Liver (tissue), 9 donors: Measurements from ENCODE around the gene WDR77. TPM values are rescaled to one million over a fixed set of nuclear protein-coding genes. Genes with fewer than 3 reads are reported as not detected.

Experiments used
- DNase-seq: peaks from one replicate; pipeline ENCODE4 v3.0.0-alpha.2; 2017; ENCODE audit warnings: low spot score
- H3K27ac ChIP-seq, 2 donors: one replicate each; pipeline ENCODE4 v1.7.0; 2013; ENCODE audit warnings: inconsistent platforms in 2 of 2, low read length in 2 of 2, control low read depth in 1 of 2, low read depth in 1 of 2, mild to moderate bottlenecking in 1 of 2
- H3K27me3 ChIP-seq, 4 donors: one replicate each; pipeline versions ENCODE4 v1.6.1 to v1.7.0; 2013; ENCODE audit warnings: low read length in 3 of 4, inconsistent platforms in 1 of 4, mild to moderate bottlenecking in 1 of 4, moderate library complexity in 1 of 4; ENCODE audit not compliant: control insufficient read depth in 4 of 4, insufficient read depth in 4 of 4
- H3K36me3 ChIP-seq, 4 donors: one replicate each; pipeline versions ENCODE4 v1.6.1 to v1.7.0; 2013; ENCODE audit warnings: low read length in 3 of 4, mild to moderate bottlenecking in 3 of 4, low read depth in 1 of 4, moderate library complexity in 1 of 4; ENCODE audit not compliant: control insufficient read depth in 4 of 4, insufficient read depth in 3 of 4
- H3K4me1 ChIP-seq, 4 donors: one replicate each; pipeline versions ENCODE4 v1.6.1 to v1.7.0; 2013; ENCODE audit warnings: low read length in 3 of 4, mild to moderate bottlenecking in 3 of 4, moderate library complexity in 1 of 4; ENCODE audit not compliant: control insufficient read depth in 4 of 4, insufficient read depth in 4 of 4
- H3K4me3 ChIP-seq, 3 donors: one replicate each; pipeline versions ENCODE4 v1.6.1 to v1.7.0; 2013; ENCODE audit warnings: low read length in 3 of 3, control low read depth in 1 of 3, low read depth in 1 of 3, mild to moderate bottlenecking in 1 of 3
- H3K9ac ChIP-seq, 2 donors: one replicate each; pipeline ENCODE4 v1.7.0; 2013; ENCODE audit warnings: low read length in 2 of 2, mild to moderate bottlenecking in 2 of 2, moderate library complexity in 2 of 2, control low read depth in 1 of 2, low read depth in 1 of 2
- H3K9me3 ChIP-seq, 4 donors: one replicate each; pipeline versions ENCODE4 v1.6.1 to v1.7.0; 2013; ENCODE audit warnings: low read length in 3 of 4; ENCODE audit not compliant: control insufficient read depth in 4 of 4
- CTCF ChIP-seq: fragments of 150-350 bp; IDR thresholded peaks from 2 replicates; pipeline ENCODE4 v1.5.1; 2017; ENCODE audit warnings: improper control_type of control experiment, low read depth, low read length; ENCODE audit not compliant: missing input control
- EGR1 ChIP-seq, 2 donors: IDR thresholded peaks; 2 replicates each; pipeline ENCODE4 v1.6.1; 2016 to 2018; ENCODE audit warnings: antibody characterized with exemption in 2 of 2, low read depth in 2 of 2
- FOXA2 ChIP-seq: IDR thresholded peaks from 2 replicates; pipeline ENCODE4 v1.6.1; 2016; ENCODE audit warnings: antibody characterized with exemption
- HNF4A ChIP-seq, 2 donors: conservative IDR thresholded peaks; 2 replicates each; pipeline ENCODE4 v1.6.1; 2016; ENCODE audit warnings: antibody characterized with exemption in 2 of 2, mild to moderate bottlenecking in 2 of 2
- HNF4G ChIP-seq: IDR thresholded peaks from 2 replicates; pipeline ENCODE4 v1.6.1; 2016; ENCODE audit warnings: antibody characterized with exemption
- JUND ChIP-seq, 2 donors: IDR thresholded peaks; 2 replicates each; pipeline ENCODE4 v1.6.1; 2016; ENCODE audit warnings: antibody characterized with exemption in 2 of 2
- NR2F2 ChIP-seq: IDR thresholded peaks from 2 replicates; pipeline ENCODE4 v1.6.1; 2016; ENCODE audit warnings: antibody characterized with exemption
- RAD21 ChIP-seq, 2 donors: IDR thresholded peaks; 2 replicates each; pipeline ENCODE4 v1.6.1; 2016; ENCODE audit warnings: antibody characterized with exemption in 2 of 2, mild to moderate bottlenecking in 2 of 2
- REST ChIP-seq: IDR thresholded peaks from 2 replicates; pipeline ENCODE4 v1.6.1; 2016; ENCODE audit warnings: antibody characterized with exemption, mild to moderate bottlenecking
- RXRA ChIP-seq, 2 donors: IDR thresholded peaks; 2 replicates each; pipeline ENCODE4 v1.6.1; 2017 to 2018; ENCODE audit warnings: antibody characterized with exemption in 2 of 2, mild to moderate bottlenecking in 1 of 2
- SP1 ChIP-seq: IDR thresholded peaks from 2 replicates; pipeline ENCODE4 v1.6.1; 2018; ENCODE audit warnings: antibody characterized with exemption, mild to moderate bottlenecking
- TAF1 ChIP-seq: conservative IDR thresholded peaks from 2 replicates; pipeline ENCODE4 v1.6.1; 2016; ENCODE audit warnings: antibody characterized with exemption, mild to moderate bottlenecking
- WGBS: extraction: QIAGEN DNeasy Blood & Tissue Kit; methylation state at CpG from one replicate; pipeline ENCODE4 v1.1.7; 2013; 5-methylcytosine and 5-hydroxymethylcytosine counted together
- polyA plus RNA-seq, 2 donors: library from polyadenylated mRNA; stranded (reverse) in 1 of 2; unstranded in 1 of 2; fragments of 200-250 nt in 1 of 2; fragments of >200 nt in 1 of 2; fragmentation: Nextera tagmentation in 1 of 2; extraction: Ambion mirVana in 1 of 2; gene quantifications; one replicate each; pipeline versions ENCODE4 v1.2.1 to v1.2.3, GENCODE V29; 2013 to 2015
- total RNA-seq, 2 donors: library from RNA; depleted of rRNA; stranded (reverse); fragments of >200 nt; gene quantifications; one replicate each; pipeline ENCODE4 v1.2.3, GENCODE V29; 2014
- donor health status: healthy.
- donor health status: healthy.
- donor health status: healthy.
- donor health status: healthy.
- donor health status: healthy.

The WDR77 gene
- total and polyA plus RNA-seq, 4 donors: 12.7 to 25.3 (median 19.9) TPM

GRCh38 chr1:111452581-111452980 lies 3.5 kb upstream of the WDR77 start:
- Histone ChIP-seq H3K9ac (no peak overlapping the region), H3K36me3 (peaks cover 5 to 28% (median 22%) of the 10 kb centered on the region in 4 donors), H3K9me3 (no peaks in the 10 kb centered on the region), H3K27me3 (no peaks in the 10 kb centered on the region), H3K27ac (no peak overlapping the region), H3K4me1 (peaks cover 2 to 26% (median 20%) of the 10 kb centered on the region in 4 donors), H3K4me3 (no peak overlapping the region)
- TF ChIP-seq HNF4G (no peak), RAD21 (IDR thresholded peaks at IDR 0.05) (no peak), EGR1 (IDR thresholded peaks at IDR 0.05; ENCODE audit: low read depth in 2 of 2) (no peak), JUND (IDR thresholded peaks at IDR 0.05) (no peak)
- DNase-seq: no peak
- 87% methylated on average over 3 of the region's 3 CpGs for whole genome bisulfite sequencing

- TF ChIP-seq SP1 (no peak), REST (no peak), CTCF (no peak), EGR1 (IDR thresholded peaks at IDR 0.05; ENCODE audit: low read depth in 2 of 2) (no peak), RAD21 (IDR thresholded peaks at IDR 0.05) (no peak), TAF1 (no peak), HNF4A (conservative IDR thresholded peaks at IDR 0.05) (no peak), FOXA2 (no peak), RXRA (IDR thresholded peaks at IDR 0.05) (no peak), JUND (IDR thresholded peaks at IDR 0.05) (no peak)
- Histone ChIP-seq H3K27me3 (no peaks in the 10 kb centered on the region), H3K4me1 (peaks cover 2 to 31% (median 23%) of the 10 kb centered on the region in 4 donors), H3K9ac (peak overlapping the region; percentile 97), H3K36me3 (peaks cover 1 to 17% (median 10%) of the 10 kb centered on the region in 4 donors), H3K27ac (no peak overlapping the region), H3K4me3 (peak overlapping the region; percentile 78 to 99 (median 98)), H3K9me3 (no peaks in the 10 kb centered on the region)
- WGBS: 51% methylated on average over 3 of the region's 3 CpGs
- no peak for DNase-seq
Observed at GRCh38 chr1:111450185-111450584, 1.1 kb upstream of the WDR77 start.

- H3K4me3 ChIP-seq: peak overlapping the region; percentile 78 to 99 (median 98)
- no peaks in the 10 kb centered on the region for H3K27me3 ChIP-seq
- peak overlapping the region; percentile 80 to 87 for H3K27ac ChIP-seq
- DNase-seq: no peak
- WGBS: under 1% methylated on average over 8 of the region's 8 CpGs
- TF ChIP-seq NR2F2: no peak
- H3K9me3 ChIP-seq: no peaks in the 10 kb centered on the region
- peaks cover 1 to 16% (median 8%) of the 10 kb centered on the region in 4 donors for H3K36me3 ChIP-seq
- H3K4me1 ChIP-seq: peaks cover 2 to 31% (median 23%) of the 10 kb centered on the region in 4 donors
- H3K9ac ChIP-seq: peak overlapping the region; percentile 97
Observed at GRCh38 chr1:111449703-111450017, 604 bp upstream of the WDR77 start.
